ENCODE measurements around the gene C16orf86. TPM values are rescaled to one million over a fixed set of nuclear protein-coding genes. Genes with fewer than 3 reads are reported as not detected.

The C16orf86 gene
- total and polyA plus RNA-seq, 2 of the 8 experiments (the other 6 are each of a cell fraction or from before 2014, with no cell fraction given), result 1.4 to 2.3 TPM

GRCh38 chr16:67664871-67665270, 1.7 kb upstream of the C16orf86 start (continued):
- TF ChIP-seq, protein P1, sequence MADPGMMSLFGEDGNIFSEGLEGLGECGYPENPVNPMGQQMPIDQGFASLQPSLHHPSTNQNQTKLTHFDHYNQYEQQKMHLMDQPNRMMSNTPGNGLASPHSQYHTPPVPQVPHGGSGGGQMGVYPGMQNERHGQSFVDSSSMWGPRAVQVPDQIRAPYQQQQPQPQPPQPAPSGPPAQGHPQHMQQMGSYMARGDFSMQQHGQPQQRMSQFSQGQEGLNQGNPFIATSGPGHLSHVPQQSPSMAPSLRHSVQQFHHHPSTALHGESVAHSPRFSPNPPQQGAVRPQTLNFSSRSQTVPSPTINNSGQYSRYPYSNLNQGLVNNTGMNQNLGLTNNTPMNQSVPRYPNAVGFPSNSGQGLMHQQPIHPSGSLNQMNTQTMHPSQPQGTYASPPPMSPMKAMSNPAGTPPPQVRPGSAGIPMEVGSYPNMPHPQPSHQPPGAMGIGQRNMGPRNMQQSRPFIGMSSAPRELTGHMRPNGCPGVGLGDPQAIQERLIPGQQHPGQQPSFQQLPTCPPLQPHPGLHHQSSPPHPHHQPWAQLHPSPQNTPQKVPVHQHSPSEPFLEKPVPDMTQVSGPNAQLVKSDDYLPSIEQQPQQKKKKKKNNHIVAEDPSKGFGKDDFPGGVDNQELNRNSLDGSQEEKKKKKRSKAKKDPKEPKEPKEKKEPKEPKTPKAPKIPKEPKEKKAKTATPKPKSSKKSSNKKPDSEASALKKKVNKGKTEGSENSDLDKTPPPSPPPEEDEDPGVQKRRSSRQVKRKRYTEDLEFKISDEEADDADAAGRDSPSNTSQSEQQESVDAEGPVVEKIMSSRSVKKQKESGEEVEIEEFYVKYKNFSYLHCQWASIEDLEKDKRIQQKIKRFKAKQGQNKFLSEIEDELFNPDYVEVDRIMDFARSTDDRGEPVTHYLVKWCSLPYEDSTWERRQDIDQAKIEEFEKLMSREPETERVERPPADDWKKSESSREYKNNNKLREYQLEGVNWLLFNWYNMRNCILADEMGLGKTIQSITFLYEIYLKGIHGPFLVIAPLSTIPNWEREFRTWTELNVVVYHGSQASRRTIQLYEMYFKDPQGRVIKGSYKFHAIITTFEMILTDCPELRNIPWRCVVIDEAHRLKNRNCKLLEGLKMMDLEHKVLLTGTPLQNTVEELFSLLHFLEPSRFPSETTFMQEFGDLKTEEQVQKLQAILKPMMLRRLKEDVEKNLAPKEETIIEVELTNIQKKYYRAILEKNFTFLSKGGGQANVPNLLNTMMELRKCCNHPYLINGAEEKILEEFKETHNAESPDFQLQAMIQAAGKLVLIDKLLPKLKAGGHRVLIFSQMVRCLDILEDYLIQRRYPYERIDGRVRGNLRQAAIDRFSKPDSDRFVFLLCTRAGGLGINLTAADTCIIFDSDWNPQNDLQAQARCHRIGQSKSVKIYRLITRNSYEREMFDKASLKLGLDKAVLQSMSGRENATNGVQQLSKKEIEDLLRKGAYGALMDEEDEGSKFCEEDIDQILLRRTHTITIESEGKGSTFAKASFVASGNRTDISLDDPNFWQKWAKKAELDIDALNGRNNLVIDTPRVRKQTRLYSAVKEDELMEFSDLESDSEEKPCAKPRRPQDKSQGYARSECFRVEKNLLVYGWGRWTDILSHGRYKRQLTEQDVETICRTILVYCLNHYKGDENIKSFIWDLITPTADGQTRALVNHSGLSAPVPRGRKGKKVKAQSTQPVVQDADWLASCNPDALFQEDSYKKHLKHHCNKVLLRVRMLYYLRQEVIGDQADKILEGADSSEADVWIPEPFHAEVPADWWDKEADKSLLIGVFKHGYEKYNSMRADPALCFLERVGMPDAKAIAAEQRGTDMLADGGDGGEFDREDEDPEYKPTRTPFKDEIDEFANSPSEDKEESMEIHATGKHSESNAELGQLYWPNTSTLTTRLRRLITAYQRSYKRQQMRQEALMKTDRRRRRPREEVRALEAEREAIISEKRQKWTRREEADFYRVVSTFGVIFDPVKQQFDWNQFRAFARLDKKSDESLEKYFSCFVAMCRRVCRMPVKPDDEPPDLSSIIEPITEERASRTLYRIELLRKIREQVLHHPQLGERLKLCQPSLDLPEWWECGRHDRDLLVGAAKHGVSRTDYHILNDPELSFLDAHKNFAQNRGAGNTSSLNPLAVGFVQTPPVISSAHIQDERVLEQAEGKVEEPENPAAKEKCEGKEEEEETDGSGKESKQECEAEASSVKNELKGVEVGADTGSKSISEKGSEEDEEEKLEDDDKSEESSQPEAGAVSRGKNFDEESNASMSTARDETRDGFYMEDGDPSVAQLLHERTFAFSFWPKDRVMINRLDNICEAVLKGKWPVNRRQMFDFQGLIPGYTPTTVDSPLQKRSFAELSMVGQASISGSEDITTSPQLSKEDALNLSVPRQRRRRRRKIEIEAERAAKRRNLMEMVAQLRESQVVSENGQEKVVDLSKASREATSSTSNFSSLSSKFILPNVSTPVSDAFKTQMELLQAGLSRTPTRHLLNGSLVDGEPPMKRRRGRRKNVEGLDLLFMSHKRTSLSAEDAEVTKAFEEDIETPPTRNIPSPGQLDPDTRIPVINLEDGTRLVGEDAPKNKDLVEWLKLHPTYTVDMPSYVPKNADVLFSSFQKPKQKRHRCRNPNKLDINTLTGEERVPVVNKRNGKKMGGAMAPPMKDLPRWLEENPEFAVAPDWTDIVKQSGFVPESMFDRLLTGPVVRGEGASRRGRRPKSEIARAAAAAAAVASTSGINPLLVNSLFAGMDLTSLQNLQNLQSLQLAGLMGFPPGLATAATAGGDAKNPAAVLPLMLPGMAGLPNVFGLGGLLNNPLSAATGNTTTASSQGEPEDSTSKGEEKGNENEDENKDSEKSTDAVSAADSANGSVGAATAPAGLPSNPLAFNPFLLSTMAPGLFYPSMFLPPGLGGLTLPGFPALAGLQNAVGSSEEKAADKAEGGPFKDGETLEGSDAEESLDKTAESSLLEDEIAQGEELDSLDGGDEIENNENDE (IDR thresholded peaks at IDR 0.05; ENCODE audit: insufficient replicate concordance, low read length), result no peak
- TF ChIP-seq ZNF274 (IDR thresholded peaks at IDR 0.05; ENCODE audit: borderline replicate concordance, extremely low read depth, low read length) (no peak), KDM1A (IDR thresholded peaks at IDR 0.05; ENCODE audit: borderline replicate concordance, low read length) (no peak), POU5F1 (IDR thresholded peaks at IDR 0.05; ENCODE audit: low read depth, low read length) (no peak), TCF12 (IDR thresholded peaks at IDR 0.05; ENCODE audit: low read depth, low read length) (no peak)

All from H1 (cell line).